Measurements from ENCODE around the gene TLL2.

DNA sequence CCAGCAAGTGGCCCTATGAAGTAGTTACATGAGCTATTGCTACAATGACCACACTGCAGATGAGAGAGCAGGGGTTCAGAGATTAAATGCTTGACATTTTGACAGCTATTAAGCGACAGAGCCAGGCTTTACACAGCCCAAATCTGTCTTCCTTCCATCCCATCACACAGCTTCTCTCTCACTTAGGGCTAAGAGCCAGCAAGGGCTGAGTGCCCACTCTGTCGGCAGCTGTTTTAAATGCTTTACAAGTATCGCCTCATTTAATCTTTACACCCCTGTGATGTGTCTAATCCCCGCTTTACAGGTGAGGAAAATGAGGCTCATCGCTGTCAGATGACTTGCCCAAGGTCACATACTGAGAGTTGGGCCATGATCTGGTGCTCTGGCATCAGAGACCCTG lies 139.7 kb downstream of the TLL2 start:
- no peak for TF ChIP-seq BHLHE40 (IDR thresholded peaks at IDR 0.05; ENCODE audit: low read length)
- TF ChIP-seq, protein P1, sequence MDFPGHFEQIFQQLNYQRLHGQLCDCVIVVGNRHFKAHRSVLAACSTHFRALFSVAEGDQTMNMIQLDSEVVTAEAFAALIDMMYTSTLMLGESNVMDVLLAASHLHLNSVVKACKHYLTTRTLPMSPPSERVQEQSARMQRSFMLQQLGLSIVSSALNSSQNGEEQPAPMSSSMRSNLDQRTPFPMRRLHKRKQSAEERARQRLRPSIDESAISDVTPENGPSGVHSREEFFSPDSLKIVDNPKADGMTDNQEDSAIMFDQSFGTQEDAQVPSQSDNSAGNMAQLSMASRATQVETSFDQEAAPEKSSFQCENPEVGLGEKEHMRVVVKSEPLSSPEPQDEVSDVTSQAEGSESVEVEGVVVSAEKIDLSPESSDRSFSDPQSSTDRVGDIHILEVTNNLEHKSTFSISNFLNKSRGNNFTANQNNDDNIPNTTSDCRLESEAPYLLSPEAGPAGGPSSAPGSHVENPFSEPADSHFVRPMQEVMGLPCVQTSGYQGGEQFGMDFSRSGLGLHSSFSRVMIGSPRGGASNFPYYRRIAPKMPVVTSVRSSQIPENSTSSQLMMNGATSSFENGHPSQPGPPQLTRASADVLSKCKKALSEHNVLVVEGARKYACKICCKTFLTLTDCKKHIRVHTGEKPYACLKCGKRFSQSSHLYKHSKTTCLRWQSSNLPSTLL (IDR thresholded peaks at IDR 0.05) = no peak
- no peak for TF ChIP-seq POLR2A (conservative IDR thresholded peaks at IDR 0.05)
- TF ChIP-seq NBN (IDR thresholded peaks at IDR 0.05; ENCODE audit: low read depth) = no peak
- TF ChIP-seq BCOR (IDR thresholded peaks at IDR 0.05) = no peak
- TF ChIP-seq PHF8 (IDR thresholded peaks at IDR 0.05; ENCODE audit: borderline replicate concordance, low read length) = no peak
- TF ChIP-seq, protein P2, sequence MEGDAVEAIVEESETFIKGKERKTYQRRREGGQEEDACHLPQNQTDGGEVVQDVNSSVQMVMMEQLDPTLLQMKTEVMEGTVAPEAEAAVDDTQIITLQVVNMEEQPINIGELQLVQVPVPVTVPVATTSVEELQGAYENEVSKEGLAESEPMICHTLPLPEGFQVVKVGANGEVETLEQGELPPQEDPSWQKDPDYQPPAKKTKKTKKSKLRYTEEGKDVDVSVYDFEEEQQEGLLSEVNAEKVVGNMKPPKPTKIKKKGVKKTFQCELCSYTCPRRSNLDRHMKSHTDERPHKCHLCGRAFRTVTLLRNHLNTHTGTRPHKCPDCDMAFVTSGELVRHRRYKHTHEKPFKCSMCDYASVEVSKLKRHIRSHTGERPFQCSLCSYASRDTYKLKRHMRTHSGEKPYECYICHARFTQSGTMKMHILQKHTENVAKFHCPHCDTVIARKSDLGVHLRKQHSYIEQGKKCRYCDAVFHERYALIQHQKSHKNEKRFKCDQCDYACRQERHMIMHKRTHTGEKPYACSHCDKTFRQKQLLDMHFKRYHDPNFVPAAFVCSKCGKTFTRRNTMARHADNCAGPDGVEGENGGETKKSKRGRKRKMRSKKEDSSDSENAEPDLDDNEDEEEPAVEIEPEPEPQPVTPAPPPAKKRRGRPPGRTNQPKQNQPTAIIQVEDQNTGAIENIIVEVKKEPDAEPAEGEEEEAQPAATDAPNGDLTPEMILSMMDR (IDR thresholded peaks at IDR 0.05 in 2 of 3, conservative IDR thresholded peaks at IDR 0.05 in 1 of 3; ENCODE audit: insufficient read depth in 2 of 3, low read depth in 1 of 3, low read length in 3 of 3) = no peak

Data from K562 (cell line).